CD4-positive, alpha-beta T cell treated with Interleukin-6 at 100 ng/mL for 8 hours (primary cell): Measurements from ENCODE around the gene ZCRB1.
"Not testable (repeated sequence)": the region's sequence is repeated elsewhere in the genome, so short reads cannot be mapped to it uniquely, and the experiment has no call there.

Source experiments
- DNase-seq: peaks from one replicate; pipeline ENCODE4 v3.0.0-alpha.2; 2020; ENCODE audit warnings: mixed read lengths, low spot score

ZCRB1 gene, protein sequence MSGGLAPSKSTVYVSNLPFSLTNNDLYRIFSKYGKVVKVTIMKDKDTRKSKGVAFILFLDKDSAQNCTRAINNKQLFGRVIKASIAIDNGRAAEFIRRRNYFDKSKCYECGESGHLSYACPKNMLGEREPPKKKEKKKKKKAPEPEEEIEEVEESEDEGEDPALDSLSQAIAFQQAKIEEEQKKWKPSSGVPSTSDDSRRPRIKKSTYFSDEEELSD

DNA sequence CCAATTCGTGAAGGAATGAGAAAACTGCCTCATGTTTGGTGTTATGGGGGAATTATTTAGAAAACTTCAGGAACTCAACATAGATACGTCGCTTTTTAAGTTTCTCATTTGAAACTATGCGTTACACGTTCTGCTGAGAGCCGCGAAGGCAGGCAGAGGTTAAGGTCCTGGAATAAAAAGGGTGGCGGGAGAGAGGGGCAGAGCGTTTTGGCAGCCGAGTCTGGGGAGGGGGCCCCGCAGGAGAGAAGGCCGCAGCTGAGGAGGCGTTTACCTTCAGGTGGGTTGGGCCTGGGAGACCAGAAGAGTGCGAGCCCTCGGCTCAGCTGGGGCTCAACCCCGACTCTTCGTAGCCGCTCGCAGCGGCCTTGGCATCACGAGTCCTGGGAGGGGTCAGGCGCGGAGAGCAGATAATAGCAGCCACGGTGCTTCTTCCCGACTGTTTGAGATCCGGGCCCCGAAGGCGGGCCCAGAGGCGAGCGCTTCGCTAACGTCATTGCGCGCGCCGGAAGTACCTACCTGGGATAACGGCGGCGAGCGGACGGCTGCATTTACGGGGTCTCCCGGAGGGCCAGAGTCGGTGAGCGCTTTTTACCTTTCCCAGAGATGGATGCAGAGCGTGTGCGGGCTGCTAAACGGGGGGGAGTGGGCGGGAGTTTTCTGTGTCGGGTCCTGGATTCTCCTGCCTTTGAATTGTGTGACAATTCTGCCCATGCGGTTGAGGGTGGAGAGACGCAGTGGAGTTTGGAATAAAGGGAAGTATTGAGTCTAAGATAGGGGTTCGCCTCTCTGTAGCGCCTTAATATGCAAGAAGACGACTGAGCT is at the start of gene ZCRB1, which contains the start of gene PPHLN1:
TSS of gene ZCRB1 (minus strand) at position 442 of the 822 bp plus-strand sequence. CDS start 1,992 bp downstream, outside the sequence.
TSS of gene PPHLN1 (plus strand) at position 515 of the 822 bp plus-strand sequence. CDS start 9,736 bp downstream, outside the sequence.
- peak; percentile 70 for DNase-seq

DNA sequence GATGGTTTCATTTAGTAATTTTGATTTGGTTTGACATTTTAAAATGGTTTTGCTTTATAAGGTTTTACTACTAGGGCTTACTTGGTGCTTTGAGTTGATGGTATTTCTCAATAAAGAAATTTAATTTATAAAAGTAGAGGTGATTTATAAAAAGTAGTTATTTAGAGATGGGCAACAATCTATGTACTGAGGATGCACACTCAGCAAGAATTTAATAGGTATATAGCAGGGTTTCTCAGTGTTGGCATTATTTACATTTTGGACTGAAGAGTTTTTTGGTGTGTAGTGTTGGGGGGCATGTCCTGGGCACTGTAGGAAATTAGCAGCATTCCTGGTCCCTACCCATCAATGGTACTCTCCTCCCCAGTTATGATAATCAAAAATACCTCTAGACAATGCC is 47.8 kb upstream of the ZCRB1 start:
- no peak for DNase-seq

DNA sequence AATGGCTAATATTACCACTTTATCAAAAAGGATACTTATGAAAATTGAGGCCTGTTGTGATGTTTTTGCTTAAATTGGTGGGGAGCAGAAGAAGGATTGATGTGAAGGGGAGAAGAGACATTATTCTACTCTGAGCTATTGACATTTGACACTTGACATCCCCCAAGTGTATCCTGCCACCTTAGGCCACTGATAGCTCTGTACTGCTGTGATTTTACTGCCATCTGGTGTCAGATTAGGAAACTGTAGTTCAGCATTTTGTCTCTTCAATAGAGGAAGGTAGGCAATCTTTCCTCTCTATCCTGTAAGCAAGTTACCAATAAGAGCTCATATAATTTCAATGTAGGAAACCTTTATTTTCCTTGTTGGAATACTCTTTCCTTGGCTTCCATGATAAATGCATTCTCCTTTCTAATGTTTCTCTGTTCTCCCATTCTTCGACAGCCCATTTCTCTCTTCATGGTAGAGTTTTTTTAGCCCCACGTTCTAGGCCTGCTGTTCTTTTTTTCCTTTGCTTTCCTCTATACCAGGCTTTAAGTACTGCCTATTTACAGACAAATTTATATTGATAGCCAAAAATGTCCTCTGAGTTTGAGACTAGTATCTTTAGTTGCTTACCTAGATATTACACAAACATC is 46.4 kb upstream of the ZCRB1 start:
- DNase-seq: peak; percentile 49

DNA sequence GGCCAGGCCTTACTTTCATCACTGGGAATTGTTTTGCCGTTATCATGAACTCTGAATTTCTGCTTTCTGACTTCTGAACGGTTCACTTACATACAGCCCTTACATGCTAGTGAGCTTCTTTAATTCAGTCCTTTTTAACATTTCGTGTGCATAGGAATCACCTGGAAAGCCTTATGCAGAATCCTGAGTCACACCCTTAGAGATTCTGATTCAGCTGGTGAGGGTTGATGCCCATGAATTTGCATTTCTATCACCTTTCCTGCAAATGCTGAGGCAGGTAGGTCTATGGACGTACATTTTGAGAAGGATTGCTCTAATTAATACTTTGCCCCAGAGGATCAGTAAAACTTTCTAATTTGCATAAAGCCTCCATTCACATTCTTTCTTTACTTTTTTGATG is 44.1 kb upstream of the ZCRB1 start:
- no peak for DNase-seq

DNA sequence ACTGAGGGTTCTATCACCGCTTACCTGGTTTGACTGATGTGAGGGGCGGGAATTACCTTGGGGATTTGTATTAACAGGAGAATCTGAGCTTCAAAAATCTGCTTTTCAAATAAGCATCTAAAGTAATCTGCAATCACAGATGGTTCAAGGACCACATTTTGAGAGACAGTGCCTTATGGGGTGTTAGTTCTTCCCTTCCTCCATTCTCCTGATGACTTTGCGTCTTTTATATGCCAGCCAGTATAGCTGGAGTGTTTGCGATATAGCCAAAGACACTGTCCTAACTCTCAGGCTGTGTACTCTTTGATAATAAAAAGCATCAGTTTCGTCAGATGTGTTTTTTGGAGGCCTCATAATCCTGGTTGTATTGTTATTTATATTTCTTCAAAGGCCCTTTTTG is 39.6 kb upstream of the ZCRB1 start:
- DNase-seq: no peak

DNA sequence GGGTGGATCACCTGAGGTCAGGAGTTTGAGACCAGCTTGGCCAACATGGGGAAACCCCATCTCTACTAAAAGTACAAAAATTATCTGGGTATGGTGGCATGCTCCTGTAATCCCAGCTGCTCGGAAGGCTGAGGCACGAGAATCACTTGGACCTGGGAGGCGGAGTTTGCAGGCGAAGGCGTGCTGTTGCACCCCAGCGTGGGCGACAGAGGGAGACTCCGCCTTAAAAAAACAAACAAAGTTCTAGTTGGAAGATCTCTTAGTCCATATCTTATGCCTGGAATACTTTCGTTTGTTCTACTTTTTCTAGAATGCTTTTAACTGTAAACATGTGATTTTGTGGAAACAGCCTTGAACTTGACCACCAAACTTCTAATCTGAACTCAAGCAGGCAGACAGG is 38.8 kb upstream of the ZCRB1 start:
- no peak for DNase-seq

DNA sequence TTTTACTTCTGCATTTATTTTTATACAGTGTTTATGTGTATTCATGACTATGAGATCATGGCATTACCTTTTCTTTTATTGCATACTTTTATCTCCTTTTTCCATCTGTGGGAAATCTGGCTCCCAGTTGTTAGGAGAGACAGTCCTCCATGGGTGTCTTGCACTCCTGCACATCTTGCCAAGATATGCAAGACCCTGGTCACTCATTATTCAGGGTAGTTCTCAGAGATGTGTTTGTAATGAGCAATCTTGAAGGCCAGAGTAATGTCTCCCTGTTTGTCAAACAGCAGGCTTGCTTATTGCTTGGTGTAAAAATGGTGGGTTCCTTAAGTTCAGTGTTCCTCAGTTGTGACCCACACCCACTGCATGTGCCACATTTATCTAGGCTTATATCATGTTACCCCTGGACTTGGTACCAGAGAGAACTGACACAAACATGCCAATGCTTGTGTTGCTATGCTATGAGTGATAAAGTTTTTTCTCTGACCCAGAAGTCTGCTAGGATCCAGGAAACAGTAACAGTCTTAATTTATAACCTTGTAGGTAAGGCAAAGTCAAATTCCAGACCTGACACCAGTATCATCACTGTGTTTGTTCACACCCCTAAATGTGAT is 36.9 kb upstream of the ZCRB1 start:
- DNase-seq: no peak

DNA sequence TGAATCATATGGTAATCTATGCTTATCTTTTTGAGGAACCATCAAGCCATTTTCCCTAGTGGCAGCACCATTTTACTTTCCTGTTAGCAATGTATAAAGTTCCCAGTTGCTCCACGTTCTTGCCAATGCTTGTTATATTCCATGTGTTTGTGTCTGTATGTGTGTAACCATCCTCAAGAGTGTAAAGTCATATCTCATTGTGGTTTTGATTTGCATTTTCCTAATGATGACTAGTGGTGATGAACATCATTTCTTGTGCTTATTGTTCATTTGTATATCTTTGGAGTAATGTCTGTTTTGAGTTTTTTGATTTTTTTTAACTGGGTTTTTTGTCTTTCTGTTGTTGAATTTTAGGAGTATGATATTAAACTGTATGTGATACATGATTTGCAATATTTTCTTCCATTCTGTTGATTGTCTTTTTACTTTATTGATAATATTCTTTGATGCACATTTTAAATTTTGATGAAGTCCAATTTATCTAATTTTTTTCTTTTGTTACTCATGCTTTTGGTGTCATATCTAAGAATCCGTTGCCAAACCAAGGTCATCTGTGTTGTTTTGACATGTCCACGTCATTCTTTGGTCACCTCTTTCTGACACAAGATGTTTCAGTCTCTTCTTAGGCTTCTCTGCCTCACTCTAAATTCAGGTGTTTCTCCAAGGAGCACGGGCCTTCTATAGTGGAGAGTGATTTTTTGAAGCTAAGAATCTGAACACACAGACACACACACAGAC is 36.2 kb upstream of the ZCRB1 start:
- DNase-seq: no peak

DNA sequence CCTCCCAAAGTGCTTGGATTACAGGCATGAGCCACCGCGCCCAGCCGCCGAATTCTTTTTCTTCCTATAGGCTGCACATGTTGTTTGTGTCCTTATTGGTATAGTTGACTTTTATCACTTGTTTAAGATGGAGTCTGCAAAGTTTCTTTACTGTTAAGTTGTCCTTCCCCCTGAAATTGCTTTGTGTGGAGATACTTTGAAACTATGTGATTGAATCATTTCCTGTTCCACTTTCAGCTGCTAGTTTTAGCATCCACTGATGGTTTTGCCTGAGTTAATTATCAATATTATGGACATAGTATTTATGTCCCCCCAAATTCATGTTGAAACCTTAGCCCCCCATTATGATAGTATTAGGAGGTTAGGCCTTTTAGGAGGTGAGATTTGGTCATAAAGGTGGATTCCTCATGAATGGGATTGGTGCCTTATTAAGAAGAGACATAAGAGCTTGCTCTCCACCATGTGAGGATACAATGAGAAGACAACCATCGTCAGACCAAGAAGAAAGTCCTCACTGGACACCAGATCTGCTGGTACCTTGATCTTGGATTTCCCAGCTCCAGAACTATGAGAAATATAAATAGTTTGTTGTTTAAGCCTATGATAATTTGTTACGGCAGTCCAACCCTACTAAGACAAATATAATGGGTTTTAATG is 35.0 kb upstream of the ZCRB1 start:
- no peak for DNase-seq

DNA sequence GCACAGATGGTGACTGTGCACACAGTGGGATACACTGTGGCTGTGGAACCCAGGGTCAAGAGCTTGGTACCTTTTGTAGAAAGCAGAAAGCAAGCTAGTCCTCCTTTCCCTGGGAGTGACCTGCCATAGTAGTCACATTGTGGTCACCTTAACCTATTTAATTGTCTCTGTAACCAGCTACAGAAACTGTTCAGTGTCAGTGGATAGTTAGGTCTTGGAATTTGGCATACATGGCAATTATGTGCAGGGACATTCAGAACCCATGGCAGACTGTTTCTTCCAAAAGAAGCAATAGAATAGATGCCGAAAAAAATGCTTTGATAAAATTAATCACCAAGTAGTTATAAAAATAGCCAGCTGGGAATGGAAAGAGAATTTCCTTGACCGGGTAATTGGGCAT is 30.4 kb upstream of the ZCRB1 start:
- DNase-seq: no peak

DNA sequence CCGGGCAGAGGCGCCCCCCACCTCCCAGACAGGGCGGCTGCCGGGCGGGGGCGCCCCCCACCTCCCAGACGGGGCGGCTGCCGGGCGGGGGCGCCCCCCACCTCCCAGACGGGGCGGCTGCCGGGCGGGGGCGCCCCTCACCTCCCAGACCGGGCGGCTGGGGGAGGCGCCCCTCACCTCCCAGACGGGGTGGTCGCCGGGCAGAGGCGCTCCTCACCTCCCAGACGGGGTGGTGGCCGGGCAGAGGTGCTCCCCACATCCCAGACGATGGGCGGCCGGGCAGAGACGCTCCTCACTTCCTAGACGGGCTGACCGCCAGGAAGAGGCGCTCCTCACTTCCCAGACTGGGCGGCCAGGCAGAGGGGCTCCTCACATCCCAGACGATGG is 24.1 kb upstream of the ZCRB1 start:
- not testable (repeated sequence) for DNase-seq

DNA sequence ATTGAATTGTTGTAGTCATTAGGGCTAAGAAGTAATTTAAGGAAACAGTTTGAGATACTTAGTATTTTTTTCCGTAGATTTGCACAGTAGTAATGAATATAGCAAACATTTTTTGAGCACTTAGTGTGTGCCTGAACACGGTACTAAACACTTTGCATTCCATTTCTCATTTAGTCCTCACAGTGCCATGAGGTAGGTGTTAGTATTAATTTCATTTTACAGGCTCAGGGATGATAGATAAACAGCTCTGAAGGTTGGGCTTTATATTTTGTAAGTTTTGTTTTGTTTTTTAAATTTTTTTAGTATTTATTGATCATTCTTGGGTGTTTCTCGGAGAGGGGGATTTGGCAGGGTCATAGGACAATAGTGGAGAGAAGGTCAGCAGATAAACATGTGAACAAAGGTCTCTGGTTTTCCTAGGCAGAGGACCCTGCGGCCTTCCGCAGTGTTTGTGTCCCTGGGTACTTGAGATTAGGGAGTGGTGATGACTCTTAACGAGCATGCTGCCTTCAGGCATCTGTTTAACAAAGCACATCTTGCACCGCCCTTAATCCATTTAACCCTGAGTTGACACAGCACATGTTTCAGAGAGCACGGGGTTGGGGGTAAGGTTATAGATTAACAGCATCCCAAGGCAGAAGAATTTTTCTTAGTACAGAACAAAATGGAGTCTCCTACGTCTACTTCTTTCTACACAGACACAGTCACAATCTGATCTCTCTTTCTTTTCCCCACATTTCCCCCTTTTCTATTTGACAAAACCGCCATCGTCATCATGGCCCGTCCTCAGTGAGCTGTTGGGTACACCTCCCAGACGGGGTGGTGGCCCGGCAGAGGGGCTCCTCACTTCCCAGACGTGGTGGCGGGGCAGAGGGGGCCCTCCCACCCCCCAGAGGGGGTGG is 23.5 kb upstream of the ZCRB1 start:
- not testable (repeated sequence) for DNase-seq

DNA sequence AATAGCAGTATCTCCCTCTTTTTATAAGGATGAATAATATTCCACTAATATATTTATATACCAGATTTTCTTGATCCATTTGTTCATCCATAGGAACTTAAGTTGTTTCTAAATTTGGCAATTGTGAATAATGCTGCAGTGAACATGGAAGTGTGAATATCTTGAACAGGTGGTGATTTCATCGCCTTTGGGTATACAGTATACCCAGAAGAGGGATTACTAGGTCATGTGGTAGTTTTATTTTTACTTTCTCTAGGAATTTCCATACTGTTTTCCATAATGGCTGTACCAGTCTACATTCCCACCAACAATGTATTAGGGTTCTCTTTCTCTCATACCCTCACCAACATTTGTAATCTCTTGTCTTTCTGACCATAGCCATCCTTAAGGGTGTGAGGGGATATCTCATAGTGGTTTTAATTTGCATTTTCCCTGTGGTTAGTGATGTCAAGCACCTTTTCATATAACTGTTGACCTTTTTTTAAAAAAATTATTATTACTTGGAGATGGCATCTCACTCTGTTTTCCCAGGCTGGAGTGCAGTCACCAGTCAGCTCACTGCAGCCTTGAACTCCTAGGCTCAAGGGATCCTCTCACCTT is 20.6 kb upstream of the ZCRB1 start:
- no peak for DNase-seq

DNA sequence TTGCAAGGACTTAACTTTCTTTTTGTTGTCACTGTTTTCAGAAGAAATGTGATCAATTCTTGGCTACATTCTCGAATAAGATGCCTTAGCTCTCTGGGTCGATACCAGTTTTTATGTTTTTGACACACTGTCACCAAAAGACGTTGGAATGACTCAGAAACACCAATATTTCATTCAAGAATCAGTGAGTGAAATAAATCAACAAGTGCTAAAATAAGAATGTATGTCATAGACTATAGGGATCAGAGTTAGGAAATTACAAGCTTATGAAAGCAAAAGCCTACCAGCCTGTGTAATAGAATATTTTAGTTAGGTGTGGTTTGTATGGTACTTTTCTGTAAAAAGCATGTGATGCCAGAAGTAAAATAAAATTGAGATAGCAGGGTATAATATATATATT is 17.8 kb upstream of the ZCRB1 start:
- DNase-seq: no peak

DNA sequence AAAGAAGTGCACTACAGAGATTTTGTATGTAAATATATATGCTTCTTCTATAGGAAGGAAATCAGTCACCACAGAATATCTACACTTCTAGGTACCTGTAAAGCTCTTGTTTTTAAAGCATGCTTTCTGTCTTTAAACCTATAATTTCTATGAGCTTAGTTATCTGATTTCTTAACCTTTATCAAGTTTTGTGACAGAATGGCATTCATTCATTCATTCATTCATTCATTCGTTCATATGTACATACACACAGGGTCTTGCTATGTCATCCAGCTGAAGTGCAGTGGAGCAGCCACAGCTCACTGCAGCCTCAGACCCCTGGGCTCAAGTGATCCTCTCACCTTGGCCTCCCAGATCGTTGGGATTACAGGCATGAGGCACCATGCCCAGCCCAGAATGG is 16.1 kb upstream of the ZCRB1 start:
- DNase-seq: no peak

DNA sequence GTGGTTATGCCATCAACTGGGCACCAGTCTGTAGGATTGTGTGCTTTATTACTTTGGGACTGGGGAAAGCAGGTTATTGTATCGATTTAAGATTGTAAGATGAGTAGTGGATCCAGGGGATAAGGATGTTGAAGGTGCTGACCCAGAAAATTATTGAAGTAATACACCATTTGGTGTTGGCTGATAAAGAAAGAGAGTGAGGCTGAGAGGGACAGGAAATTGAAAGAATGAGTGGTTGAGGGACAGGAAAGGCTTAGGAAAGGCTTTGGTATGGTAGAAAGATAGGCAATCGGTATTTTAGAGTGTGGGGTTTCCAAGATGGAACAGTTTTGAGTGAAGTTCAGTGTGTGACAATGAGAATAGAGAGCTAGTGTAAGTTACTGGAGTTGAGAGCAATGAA is 12.4 kb upstream of the ZCRB1 start:
- no peak for DNase-seq

DNA sequence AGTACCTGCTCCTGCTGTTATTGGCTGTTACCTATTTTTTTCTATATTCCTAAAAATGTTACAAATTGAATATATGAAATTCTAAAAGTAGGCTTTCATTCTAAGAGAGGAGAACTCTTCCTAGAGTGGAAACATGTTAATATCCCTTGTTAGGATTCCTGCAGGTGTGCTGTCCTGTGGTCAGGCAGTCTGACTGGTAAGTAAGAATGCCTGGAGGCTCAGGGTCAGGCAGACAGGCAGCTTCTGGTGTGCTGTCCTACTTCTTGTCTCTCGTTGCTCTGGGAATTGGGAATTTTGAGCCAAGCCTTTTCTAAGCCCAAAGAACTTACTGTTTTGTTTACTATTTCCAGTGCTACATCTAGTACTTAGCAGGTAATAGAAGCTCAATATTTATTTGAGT is 10.4 kb upstream of the ZCRB1 start:
- DNase-seq: no peak

DNA sequence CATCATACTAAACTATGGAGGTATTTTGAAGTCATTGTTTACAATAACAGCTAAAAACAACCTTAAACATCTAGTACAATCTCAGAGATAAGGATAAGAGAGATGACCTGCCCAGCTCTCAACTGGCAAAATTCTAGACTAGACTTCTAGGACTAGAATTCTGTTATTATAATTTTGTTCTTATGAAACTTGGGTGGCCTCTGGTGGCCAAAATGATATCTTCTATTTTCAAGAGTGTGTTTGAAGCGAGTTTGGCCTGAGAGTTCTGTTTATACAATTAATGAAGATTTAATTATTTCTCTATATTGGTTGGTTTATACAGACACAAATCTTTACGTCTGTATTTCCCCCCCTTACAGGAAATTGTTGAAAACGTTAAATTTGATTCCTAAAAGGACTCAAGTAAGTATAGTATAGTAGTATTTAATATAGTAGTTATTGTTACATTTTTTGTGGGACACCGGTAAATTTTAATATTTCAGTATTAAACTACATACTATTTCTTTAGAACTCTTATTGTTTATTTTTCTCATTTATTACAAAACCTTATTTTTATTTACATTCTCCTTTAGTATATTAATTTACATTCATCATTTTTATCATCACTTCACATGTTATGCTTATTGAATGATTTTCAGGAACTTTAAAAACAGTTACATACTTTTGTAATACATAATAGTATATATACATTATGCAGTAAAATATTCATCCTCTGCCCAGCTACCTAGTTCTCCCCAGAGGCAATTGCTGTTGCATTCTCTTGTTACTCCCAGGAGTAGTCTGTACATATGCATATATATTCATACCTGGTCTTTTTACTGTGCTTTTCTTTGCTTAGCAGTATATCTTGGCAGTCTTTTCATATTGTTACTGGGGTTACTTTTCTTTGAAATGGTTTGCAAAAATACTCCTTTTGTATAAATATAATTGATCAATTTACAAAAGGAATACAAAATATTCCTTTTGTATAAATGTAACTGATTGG is 6.7 kb upstream of the ZCRB1 start:
- peak; percentile 37 for DNase-seq

DNA sequence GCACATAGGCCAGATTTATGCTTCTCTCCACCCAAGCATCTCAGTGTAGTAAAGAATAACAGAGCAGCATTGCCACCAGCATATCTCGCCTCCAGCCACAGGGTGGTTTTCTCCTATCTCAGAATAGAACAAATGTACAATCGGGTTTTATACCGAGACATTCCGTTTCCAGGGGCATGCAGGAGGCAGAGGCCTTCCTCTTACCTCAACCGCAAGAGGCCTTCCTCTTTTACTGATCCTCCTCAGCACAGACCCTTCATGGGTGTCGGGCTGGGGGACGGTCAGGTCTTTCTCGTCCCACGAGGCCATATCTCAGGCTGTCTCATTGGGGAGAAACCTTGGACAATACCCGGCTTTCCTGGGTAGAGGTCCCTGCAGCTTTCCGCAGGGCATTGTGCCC is 4.2 kb upstream of the ZCRB1 start:
- DNase-seq: not testable (repeated sequence)
